HCT116 (cell line): ENCODE data around the gene UCP2. TPM values are rescaled to one million over a fixed set of nuclear protein-coding genes. Genes with fewer than 3 reads are reported as not detected.

Source experiments
- ATAC-seq: fragments of 200-7000 bp; cut with Tn5 transposase; 2 replicates; pipeline ENCODE4 v1.9.1; 2020; ENCODE audit warnings: mild to moderate bottlenecking, moderate library complexity
- BruUV-seq: library from RNA; stranded (reverse); fragments of 400-500 nt; replicated peaks from 2 replicates; lab custom pipeline; 2021; lab: Mats Ljungman, UMichigan
- CTCF ChIA-PET: fragments of 300-600 bp; sonication (Branson Sonifier 250); formaldehyde crosslinking; loops from one replicate; lab custom pipeline; 2021; ENCODE audit warnings: antibody characterized with exemption; lab: Charles Lee
- POLR2A ChIA-PET: fragments of 300-600, 350-600 bp; sonication (Branson Sonifier 250); formaldehyde crosslinking; loops from one replicate; lab custom pipeline; 2021; ENCODE audit warnings: antibody characterized with exemption; lab: Charles Lee
- RAD21 ChIA-PET, 2 experiments: fragments of 300-600 bp; sonication (Branson Sonifier 250); formaldehyde crosslinking; loops; one replicate each; lab custom pipeline; 2023; ENCODE audit warnings: low total read pairs in 2 of 2; ENCODE audit not compliant: uncharacterized antibody in 2 of 2, unreplicated experiment in 2 of 2, low non-redundant PET in 1 of 2; lab: Charles Lee
- DNase-seq: peaks from one replicate; pipeline ENCODE4 v3.0.0-alpha.2; 2010; ENCODE audit warnings: low read depth, low spot score
- H2AFZ ChIP-seq: fragments of 200-600 bp; shearing (Covaris generic), sonication (generic); 2 replicates; pipeline ENCODE4 v1.6.1; 2017; ENCODE audit warnings: low read depth, mixed run types, mixed read lengths, antibody characterized with exemption, low read length; ENCODE audit not compliant: poor library complexity, severe bottlenecking
- H3K27ac ChIP-seq: 2 replicates; pipeline ENCODE4 v1.5.1; 2012; ENCODE audit warnings: low read depth, low read length
- H3K27me3 ChIP-seq: fragments of 200-600 bp; sonication (generic); 2 replicates; pipeline ENCODE4 v1.6.1; 2016; ENCODE audit warnings: mixed run types, low read length, mixed read lengths; ENCODE audit not compliant: insufficient read depth
- H3K36me3 ChIP-seq, 2 experiments: fragments of 200-500 bp in 1 of 2; fragments of 200-600 bp in 1 of 2; sonication (Bioruptor generic) in 1 of 2; sonication (generic) in 1 of 2; 2 replicates each; pipeline versions ENCODE4 v1.5.1 to v1.6.1; 2014 to 2016; ENCODE audit warnings: low read length in 2 of 2, inconsistent platforms in 1 of 2, mixed read lengths in 1 of 2, mixed run types in 1 of 2; ENCODE audit not compliant: insufficient read depth in 2 of 2, control insufficient read depth in 1 of 2
- H3K4me1 ChIP-seq, 2 experiments: fragments of 200-600 bp in 1 of 2; sonication (generic) in 1 of 2; 2 replicates each; pipeline versions ENCODE4 v1.5.1 to v1.6.1; 2012 to 2017; ENCODE audit warnings: low read length in 2 of 2, inconsistent platforms in 1 of 2, mild to moderate bottlenecking in 1 of 2, mixed read lengths in 1 of 2, mixed run types in 1 of 2, moderate library complexity in 1 of 2; ENCODE audit not compliant: insufficient read depth in 2 of 2, control insufficient read depth in 1 of 2
- H3K4me2 ChIP-seq: fragments of 200-600 bp; sonication (generic); 2 replicates; pipeline ENCODE4 v1.6.1; 2017; ENCODE audit warnings: mixed run types, low read length, mixed read lengths
- H3K4me3 ChIP-seq, 2 experiments: fragments of 200-600 bp in 1 of 2; sonication (generic) in 1 of 2; replicated peaks in 1 of 2; 2 replicates each; pipeline ENCODE4 v1.5.1; 2011 to 2016; ENCODE audit warnings: low read length in 2 of 2, control low read depth in 1 of 2, low read depth in 1 of 2, mild to moderate bottlenecking in 1 of 2, mixed read lengths in 1 of 2, mixed run types in 1 of 2
- H3K79me2 ChIP-seq: fragments of 200-600 bp; sonication (generic); 2 replicates; pipeline ENCODE4 v1.6.1; 2017; ENCODE audit warnings: mild to moderate bottlenecking, mixed run types, low read length, moderate library complexity, mixed read lengths; ENCODE audit not compliant: insufficient read depth
- H3K9ac ChIP-seq: fragments of 200-600 bp; sonication (generic); 2 replicates; pipeline ENCODE4 v1.6.1; 2016; ENCODE audit warnings: low read length, mixed read lengths
- H3K9me2 ChIP-seq: fragments of 200-600 bp; sonication (generic), shearing (Covaris generic); 2 replicates; pipeline ENCODE4 v1.6.1; 2017; ENCODE audit warnings: mixed run types, mild to moderate bottlenecking, moderate library complexity; ENCODE audit not compliant: insufficient read depth
- H3K9me3 ChIP-seq, 2 experiments: fragments of 200-500 bp in 1 of 2; fragments of 200-600 bp in 1 of 2; sonication (Bioruptor generic) in 1 of 2; sonication (generic) in 1 of 2; 2 replicates each; pipeline ENCODE4 v1.6.1; 2014 to 2017; ENCODE audit warnings: low read length in 2 of 2, mixed read lengths in 2 of 2, inconsistent platforms in 1 of 2, low read depth in 1 of 2, mild to moderate bottlenecking in 1 of 2, mixed run types in 1 of 2, moderate library complexity in 1 of 2; ENCODE audit not compliant: control insufficient read depth in 1 of 2, insufficient read depth in 1 of 2
- H4K20me1 ChIP-seq: fragments of 200-600 bp; sonication (generic), shearing (Covaris generic); 2 replicates; pipeline ENCODE4 v1.6.1; 2017; ENCODE audit warnings: mixed run types, mild to moderate bottlenecking, moderate library complexity; ENCODE audit not compliant: insufficient read depth
- CEBPB ChIP-seq: IDR thresholded peaks from 2 replicates; pipeline ENCODE4 v1.6.1; 2012; ENCODE audit warnings: low read depth
- RAD21 ChIP-seq: IDR thresholded peaks from 2 replicates; pipeline ENCODE4 v1.6.1; 2012; ENCODE audit warnings: low read depth, mild to moderate bottlenecking
- SIN3A ChIP-seq: IDR thresholded peaks from 2 replicates; pipeline ENCODE4 v1.6.1; 2012; ENCODE audit warnings: low read depth
- SP1 ChIP-seq: IDR thresholded peaks from 2 replicates; pipeline ENCODE4 v1.6.1; 2012; ENCODE audit warnings: low read depth
- intact Hi-C: fragments of 100-400 bp; cut with micrococcal nuclease; formaldehyde crosslinking; loops from 2 replicates; pipeline ENCODE4 v1.10.0; 2022
- total RNA-seq: library from RNA; stranded (reverse); gene quantifications from one replicate; pipeline ENCODE4 v1.2.1, GENCODE V29; 2021; ENCODE audit not compliant: unreplicated experiment
- TF ChIP-seq, protein P1 (sequence below): IDR thresholded peaks from 2 replicates; pipeline ENCODE4 v1.6.1; 2011; ENCODE audit warnings: mild to moderate bottlenecking, low read length, moderate library complexity; ENCODE audit not compliant: insufficient replicate concordance; ENCODE audit errors: extremely low read depth
- TF ChIP-seq, protein P2 (sequence below): IDR thresholded peaks from 2 replicates; pipeline ENCODE4 v1.6.1; 2012
- TF ChIP-seq, protein P3 (sequence below): IDR thresholded peaks from 2 replicates; pipeline ENCODE4 v1.6.1; 2012

Gene UCP2
- total RNA-seq, 1 experiment from 2014 or later, result 20.4 TPM

DNA sequence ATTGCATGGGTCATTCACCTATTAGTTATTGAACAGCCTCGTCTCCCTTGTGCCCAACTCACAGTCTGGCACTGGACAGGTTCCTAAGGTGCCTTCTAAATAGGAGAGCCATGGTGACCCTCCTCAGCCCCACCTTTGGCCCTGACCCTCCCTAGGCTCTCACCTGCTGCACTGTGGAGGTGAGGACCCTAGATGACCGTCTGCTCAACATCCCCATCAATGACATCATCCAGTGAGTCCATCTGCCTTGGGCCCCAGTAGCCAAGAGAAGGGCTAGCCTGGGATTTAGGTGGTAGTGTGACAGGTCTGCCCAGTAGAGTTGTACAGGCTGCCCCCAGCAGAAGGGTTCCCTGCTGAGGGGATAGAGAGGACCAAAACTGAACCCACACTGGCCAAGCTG, 13.6 kb downstream of the UCP2 start:
- ChIA-PET POLR2A (interaction anchor here (0.8 to 1.2 kb wide), 2 partner anchors 8 to 10 kb away, joined by 3 to 4 read pairs; no protein-coding TSS in a partner anchor), RAD21 (no interaction called here), CTCF (no interaction called here)
- H4K20me1 ChIP-seq, result no peaks in the 10 kb centered on the region
- no peak overlapping the region for H3K27ac ChIP-seq
- H3K9me3 ChIP-seq, result no peaks in the 10 kb centered on the region
- ATAC-seq, result no peak
- H3K4me2 ChIP-seq, result no peak overlapping the region
- no peak overlapping the region for H2AFZ ChIP-seq
- no peaks in the 10 kb centered on the region for H3K9me2 ChIP-seq
- TF ChIP-seq, protein P1, sequence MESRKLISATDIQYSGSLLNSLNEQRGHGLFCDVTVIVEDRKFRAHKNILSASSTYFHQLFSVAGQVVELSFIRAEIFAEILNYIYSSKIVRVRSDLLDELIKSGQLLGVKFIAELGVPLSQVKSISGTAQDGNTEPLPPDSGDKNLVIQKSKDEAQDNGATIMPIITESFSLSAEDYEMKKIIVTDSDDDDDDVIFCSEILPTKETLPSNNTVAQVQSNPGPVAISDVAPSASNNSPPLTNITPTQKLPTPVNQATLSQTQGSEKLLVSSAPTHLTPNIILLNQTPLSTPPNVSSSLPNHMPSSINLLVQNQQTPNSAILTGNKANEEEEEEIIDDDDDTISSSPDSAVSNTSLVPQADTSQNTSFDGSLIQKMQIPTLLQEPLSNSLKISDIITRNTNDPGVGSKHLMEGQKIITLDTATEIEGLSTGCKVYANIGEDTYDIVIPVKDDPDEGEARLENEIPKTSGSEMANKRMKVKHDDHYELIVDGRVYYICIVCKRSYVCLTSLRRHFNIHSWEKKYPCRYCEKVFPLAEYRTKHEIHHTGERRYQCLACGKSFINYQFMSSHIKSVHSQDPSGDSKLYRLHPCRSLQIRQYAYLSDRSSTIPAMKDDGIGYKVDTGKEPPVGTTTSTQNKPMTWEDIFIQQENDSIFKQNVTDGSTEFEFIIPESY, result no peak
- TF ChIP-seq SP1 (no peak), SIN3A (no peak), CEBPB (no peak)
- TF ChIP-seq, protein P2, sequence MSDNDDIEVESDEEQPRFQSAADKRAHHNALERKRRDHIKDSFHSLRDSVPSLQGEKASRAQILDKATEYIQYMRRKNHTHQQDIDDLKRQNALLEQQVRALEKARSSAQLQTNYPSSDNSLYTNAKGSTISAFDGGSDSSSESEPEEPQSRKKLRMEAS, result no peak
- TF ChIP-seq, protein P3, sequence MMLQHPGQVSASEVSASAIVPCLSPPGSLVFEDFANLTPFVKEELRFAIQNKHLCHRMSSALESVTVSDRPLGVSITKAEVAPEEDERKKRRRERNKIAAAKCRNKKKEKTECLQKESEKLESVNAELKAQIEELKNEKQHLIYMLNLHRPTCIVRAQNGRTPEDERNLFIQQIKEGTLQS, result no peak
- H3K9ac ChIP-seq, result no peak overlapping the region
- no peaks in the 10 kb centered on the region for H3K79me2 ChIP-seq
- H3K4me3 ChIP-seq, result no peak overlapping the region
- no peaks in the 10 kb centered on the region for H3K36me3 ChIP-seq
- BruUV-seq, result no TSS peak
- peaks cover 0 to 6% of the 10 kb centered on the region in 2 experiments; a peak in 3 of 4 replicates for H3K4me1 ChIP-seq
- intact Hi-C loops, result loop anchor here (10.0 kb wide), 1 partner anchor 236 kb away; no protein-coding TSS in a partner anchor
- no peak for DNase-seq
- H3K27me3 ChIP-seq, result no peaks in the 10 kb centered on the region

DNA sequence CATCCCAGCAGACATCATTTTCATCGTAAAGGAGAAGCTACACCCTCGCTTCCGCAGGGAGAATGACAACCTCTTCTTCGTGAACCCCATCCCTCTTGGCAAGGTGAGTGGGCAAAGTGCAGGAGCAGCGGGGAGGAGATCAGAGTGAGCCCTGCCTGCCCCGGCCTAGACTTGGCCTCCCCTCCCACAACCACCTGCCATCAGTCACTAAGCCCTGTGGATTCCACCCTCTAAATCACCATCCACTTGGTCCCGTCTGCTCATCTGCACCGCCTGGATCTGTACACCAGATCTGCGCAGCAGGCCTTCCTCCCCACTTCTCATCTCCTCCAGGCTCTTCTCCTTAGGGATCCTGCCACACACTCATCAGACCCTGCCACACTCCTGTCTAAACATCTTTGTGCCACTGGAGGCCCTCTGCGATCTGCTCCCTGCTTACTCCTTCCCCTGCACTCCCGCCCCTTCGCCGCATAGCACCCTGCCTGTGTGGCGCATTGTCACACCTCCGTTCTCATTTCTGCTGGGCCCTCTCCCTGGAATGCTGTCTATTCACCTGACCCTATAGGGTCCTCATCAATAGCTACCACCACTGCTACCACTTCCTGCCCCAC, 14.2 kb downstream of the UCP2 start:
- intact Hi-C loops, result loop anchor here (10.0 kb wide), 1 partner anchor 236 kb away; no protein-coding TSS in a partner anchor

More for the DNA sequence above, 14.2 kb downstream of the UCP2 start:
- ATAC-seq (no peak), DNase-seq (no peak)
- Histone ChIP-seq H4K20me1 (no peaks in the 10 kb centered on the region), H3K4me2 (no peak overlapping the region), H3K79me2 (no peaks in the 10 kb centered on the region), H3K9ac (no peak overlapping the region), H3K9me2 (no peaks in the 10 kb centered on the region), H3K27ac (no peak overlapping the region), H2AFZ (no peak overlapping the region), H3K9me3 (no peaks in the 10 kb centered on the region), H3K4me3 (no peak overlapping the region), H3K36me3 (no peaks in the 10 kb centered on the region), H3K27me3 (no peaks in the 10 kb centered on the region), H3K4me1 (peaks cover 0 to 5% of the 10 kb centered on the region in 2 experiments; a peak in 2 of 4 replicates)
- ChIA-PET RAD21 (no interaction called here), CTCF (no interaction called here), POLR2A (no interaction called here)
- TF ChIP-seq CEBPB (no peak), RAD21 (no peak)
- no TSS peak for BruUV-seq
